ENCODE results near the gene MICAL3.

- TF ChIP-seq SIN3A (IDR thresholded peaks at IDR 0.05; ENCODE audit: borderline replicate concordance, low read depth, low read length) (no peak), TAF1 (IDR thresholded peaks at IDR 0.05; ENCODE audit: borderline replicate concordance, low read depth, low read length) (no peak)
Observed at GRCh38 chr22:17803609-17804270, 220.6 kb downstream of the MICAL3 start.
